Measurements from ENCODE around the gene TMEM218. TPM values are rescaled to one million over a fixed set of nuclear protein-coding genes. Genes with fewer than 3 reads are reported as not detected.

Gene TMEM218
- total and polyA plus RNA-seq, 2 donors (not counting 1 experiment from before 2014, with no cell fraction given), result 31.9 to 34.8 TPM

DNA sequence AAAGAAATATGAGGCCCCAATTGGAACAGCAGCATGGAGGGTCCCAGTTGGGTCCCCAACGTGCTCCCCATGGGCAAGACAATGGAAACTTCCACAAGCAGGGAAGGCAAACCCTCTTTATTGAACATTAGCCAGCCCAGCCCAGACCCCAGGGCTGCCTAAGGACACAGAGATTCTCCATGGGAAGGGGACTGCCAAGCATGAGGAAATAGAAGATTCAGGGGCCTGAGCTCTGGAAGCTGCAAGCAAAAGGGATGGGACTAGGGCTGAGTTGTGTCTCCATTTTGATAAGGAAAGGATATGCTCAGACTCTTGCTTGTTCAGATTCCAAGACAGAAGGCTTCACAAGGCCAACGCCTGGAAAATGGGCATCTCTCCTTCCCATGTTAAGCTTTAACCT lies 23.3 kb downstream of the TMEM218 start:
- H3K9ac ChIP-seq (ENCODE audit: insufficient read depth, low read length), result no peak overlapping the region
- no peak overlapping the region for H2AFZ ChIP-seq (ENCODE audit: low read length)
- H3K4me1 ChIP-seq (ENCODE audit: control insufficient read depth, extremely low read depth, insufficient read depth, low read length), result peaks cover 16% of the 10 kb centered on the region
- H3K79me2 ChIP-seq (ENCODE audit: control insufficient read depth, insufficient read depth, low read length), result no peaks in the 10 kb centered on the region
- no peak for DNase-seq (ENCODE audit: low read depth in 2 of 2)
- H4K20me1 ChIP-seq (ENCODE audit: control insufficient read depth, extremely low read depth, insufficient read depth, low read length), result no peaks in the 10 kb centered on the region
- H3K9me3 ChIP-seq (ENCODE audit: control insufficient read depth, insufficient read depth, low read depth, low read length), result no peaks in the 10 kb centered on the region
- no peak overlapping the region for H3K4me2 ChIP-seq (ENCODE audit: extremely low read depth, insufficient read depth, low read length)
- H3K27me3 ChIP-seq (ENCODE audit: control insufficient read depth, insufficient read depth, low read length), result no peaks in the 10 kb centered on the region
- no peaks in the 10 kb centered on the region for H3K36me3 ChIP-seq (ENCODE audit: control insufficient read depth, insufficient read depth, low read length)
- no peak overlapping the region for H3K4me3 ChIP-seq (replicated peaks in 1 of 4; ENCODE audit: control extremely low read depth in 1 of 4, insufficient read depth in 1 of 4, low read depth in 3 of 4, low read length in 4 of 4)
- no peak overlapping the region for H3K27ac ChIP-seq (ENCODE audit: insufficient read depth, low read length)
- TF ChIP-seq, protein P1, sequence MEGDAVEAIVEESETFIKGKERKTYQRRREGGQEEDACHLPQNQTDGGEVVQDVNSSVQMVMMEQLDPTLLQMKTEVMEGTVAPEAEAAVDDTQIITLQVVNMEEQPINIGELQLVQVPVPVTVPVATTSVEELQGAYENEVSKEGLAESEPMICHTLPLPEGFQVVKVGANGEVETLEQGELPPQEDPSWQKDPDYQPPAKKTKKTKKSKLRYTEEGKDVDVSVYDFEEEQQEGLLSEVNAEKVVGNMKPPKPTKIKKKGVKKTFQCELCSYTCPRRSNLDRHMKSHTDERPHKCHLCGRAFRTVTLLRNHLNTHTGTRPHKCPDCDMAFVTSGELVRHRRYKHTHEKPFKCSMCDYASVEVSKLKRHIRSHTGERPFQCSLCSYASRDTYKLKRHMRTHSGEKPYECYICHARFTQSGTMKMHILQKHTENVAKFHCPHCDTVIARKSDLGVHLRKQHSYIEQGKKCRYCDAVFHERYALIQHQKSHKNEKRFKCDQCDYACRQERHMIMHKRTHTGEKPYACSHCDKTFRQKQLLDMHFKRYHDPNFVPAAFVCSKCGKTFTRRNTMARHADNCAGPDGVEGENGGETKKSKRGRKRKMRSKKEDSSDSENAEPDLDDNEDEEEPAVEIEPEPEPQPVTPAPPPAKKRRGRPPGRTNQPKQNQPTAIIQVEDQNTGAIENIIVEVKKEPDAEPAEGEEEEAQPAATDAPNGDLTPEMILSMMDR (conservative IDR thresholded peaks at IDR 0.05 in 1 of 2, IDR thresholded peaks at IDR 0.05 in 1 of 2; ENCODE audit: low read depth in 1 of 2, low read length in 2 of 2), result no peak
- TF ChIP-seq EZH2 (IDR thresholded peaks at IDR 0.05; ENCODE audit: low read length, missing control alignments), result no peak

DNA sequence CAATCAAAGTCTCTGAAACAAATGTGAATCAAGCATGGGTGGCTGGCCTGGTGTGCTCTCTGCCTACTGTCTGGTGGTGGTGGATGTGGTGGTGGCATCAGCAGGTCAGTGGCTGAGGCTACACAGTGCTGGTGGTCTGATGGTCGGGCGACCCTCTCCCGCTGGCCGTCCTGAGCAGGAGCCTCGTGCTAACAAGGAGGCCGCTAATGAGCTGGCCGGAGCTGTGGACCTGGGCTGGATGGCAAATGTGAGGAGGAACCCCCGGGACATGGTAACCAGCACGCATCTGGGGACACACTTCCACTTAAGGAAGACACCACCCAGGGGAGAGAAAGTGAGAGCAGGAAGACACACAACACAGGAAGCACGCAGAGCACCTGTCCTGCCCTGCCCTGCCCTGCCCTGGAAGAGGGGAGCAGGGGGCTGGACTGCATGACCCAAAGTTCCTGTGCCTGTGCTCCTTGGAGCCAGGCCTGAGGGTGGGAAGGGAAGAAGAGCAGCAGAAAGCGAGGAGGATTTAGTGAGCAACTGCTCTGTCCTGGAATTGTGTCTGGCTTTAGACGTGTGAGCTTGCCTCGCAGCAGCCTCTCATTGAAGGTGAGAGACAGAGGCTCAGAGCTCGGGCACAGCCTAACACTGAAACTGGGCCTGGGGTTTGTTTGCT lies 24.7 kb downstream of the TMEM218 start:
- Histone ChIP-seq H3K79me2 (ENCODE audit: control insufficient read depth, insufficient read depth, low read length) (no peaks in the 10 kb centered on the region), H3K4me2 (ENCODE audit: extremely low read depth, insufficient read depth, low read length) (no peak overlapping the region), H3K4me1 (ENCODE audit: control insufficient read depth, extremely low read depth, insufficient read depth, low read length) (peaks cover 20% of the 10 kb centered on the region), H3K27ac (ENCODE audit: insufficient read depth, low read length) (no peak overlapping the region), H3K9ac (ENCODE audit: insufficient read depth, low read length) (no peak overlapping the region), H3K9me3 (ENCODE audit: control insufficient read depth, insufficient read depth, low read depth, low read length) (no peaks in the 10 kb centered on the region), H4K20me1 (ENCODE audit: control insufficient read depth, extremely low read depth, insufficient read depth, low read length) (no peaks in the 10 kb centered on the region), H3K4me3 (replicated peaks in 1 of 4; ENCODE audit: control extremely low read depth in 1 of 4, insufficient read depth in 1 of 4, low read depth in 3 of 4, low read length in 4 of 4) (no peak overlapping the region), H3K27me3 (ENCODE audit: control insufficient read depth, insufficient read depth, low read length) (no peaks in the 10 kb centered on the region), H3K36me3 (ENCODE audit: control insufficient read depth, insufficient read depth, low read length) (no peaks in the 10 kb centered on the region), H2AFZ (ENCODE audit: low read length) (no peak overlapping the region)
- no peak for DNase-seq (ENCODE audit: low read depth in 2 of 2)
- no peak for TF ChIP-seq EZH2 (IDR thresholded peaks at IDR 0.05; ENCODE audit: low read length, missing control alignments)
- TF ChIP-seq, protein P1 (conservative IDR thresholded peaks at IDR 0.05 in 1 of 2, IDR thresholded peaks at IDR 0.05 in 1 of 2; ENCODE audit: low read depth in 1 of 2, low read length in 2 of 2), result no peak

DNA sequence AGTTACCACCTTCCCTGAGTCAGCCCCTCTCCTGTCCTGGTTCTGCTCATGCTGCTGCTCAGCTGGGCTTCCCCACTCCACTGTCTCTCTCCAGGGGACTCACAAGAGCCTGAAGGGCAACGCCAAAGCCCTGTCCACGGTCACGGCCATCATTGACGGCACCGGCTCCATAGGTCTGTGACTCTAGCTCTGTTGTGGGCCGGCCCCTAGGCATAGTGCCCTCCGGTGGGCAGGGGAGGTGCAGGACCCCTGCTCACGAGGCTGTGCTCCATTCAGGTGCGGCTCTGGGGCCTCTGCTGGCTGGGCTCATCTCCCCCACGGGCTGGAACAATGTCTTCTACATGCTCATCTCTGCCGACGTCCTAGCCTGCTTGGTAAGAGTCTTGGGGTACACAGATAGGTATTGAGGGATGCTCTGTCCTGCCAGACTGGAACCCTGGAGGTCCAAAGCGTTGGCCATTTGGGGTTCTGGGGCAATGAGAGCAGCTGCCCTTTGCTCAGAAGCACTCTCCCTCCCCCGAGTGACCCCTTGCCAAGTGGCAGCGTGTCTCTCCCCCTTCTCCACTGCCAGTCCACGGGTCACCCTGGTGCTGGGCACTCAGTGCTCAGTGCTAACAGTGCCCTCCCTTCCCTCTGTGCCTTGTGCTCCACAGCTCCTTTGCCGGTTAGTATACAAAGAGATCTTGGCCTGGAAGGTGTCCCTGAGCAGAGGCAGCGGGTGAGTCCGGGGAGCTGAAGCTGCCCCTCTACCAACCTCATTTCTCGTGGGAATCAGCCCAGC lies 25.9 kb downstream of the TMEM218 start:
- TF ChIP-seq, protein P1 (conservative IDR thresholded peaks at IDR 0.05 in 1 of 2, IDR thresholded peaks at IDR 0.05 in 1 of 2; ENCODE audit: low read depth in 1 of 2, low read length in 2 of 2), result no peak
- no peak for TF ChIP-seq EZH2 (IDR thresholded peaks at IDR 0.05; ENCODE audit: low read length, missing control alignments)
- no peak for DNase-seq (ENCODE audit: low read depth in 2 of 2)
- H3K27ac ChIP-seq (ENCODE audit: insufficient read depth, low read length), result no peak overlapping the region
- H3K36me3 ChIP-seq (ENCODE audit: control insufficient read depth, insufficient read depth, low read length), result no peaks in the 10 kb centered on the region
- H2AFZ ChIP-seq (ENCODE audit: low read length), result no peak overlapping the region
- H3K4me1 ChIP-seq (ENCODE audit: control insufficient read depth, extremely low read depth, insufficient read depth, low read length), result peaks cover 10% of the 10 kb centered on the region
- no peaks in the 10 kb centered on the region for H3K79me2 ChIP-seq (ENCODE audit: control insufficient read depth, insufficient read depth, low read length)
- no peak overlapping the region for H3K4me2 ChIP-seq (ENCODE audit: extremely low read depth, insufficient read depth, low read length)
- H3K27me3 ChIP-seq (ENCODE audit: control insufficient read depth, insufficient read depth, low read length), result no peaks in the 10 kb centered on the region
- no peaks in the 10 kb centered on the region for H3K9me3 ChIP-seq (ENCODE audit: control insufficient read depth, insufficient read depth, low read depth, low read length)
- no peak overlapping the region for H3K9ac ChIP-seq (ENCODE audit: insufficient read depth, low read length)
- no peak overlapping the region for H3K4me3 ChIP-seq (replicated peaks in 1 of 4; ENCODE audit: control extremely low read depth in 1 of 4, insufficient read depth in 1 of 4, low read depth in 3 of 4, low read length in 4 of 4)
- no peaks in the 10 kb centered on the region for H4K20me1 ChIP-seq (ENCODE audit: control insufficient read depth, extremely low read depth, insufficient read depth, low read length)
